Panc1 (cell line): ENCODE data around the gene LKAAEAR1. TPM values are rescaled to one million over a fixed set of nuclear protein-coding genes. Genes with fewer than 3 reads are reported as not detected.
"Not testable (repeated sequence)": the region's sequence is repeated elsewhere in the genome, so short reads cannot be mapped to it uniquely, and the experiment has no call there.

Source experiments
- ATAC-seq: fragments of 200-7000 bp; cut with Tn5 transposase; 2 replicates; pipeline ENCODE4 v1.9.1; 2020; ENCODE audit warnings: mild to moderate bottlenecking, moderate library complexity
- BruUV-seq: library from RNA; stranded (reverse); fragments of 400-500 nt; replicated peaks from 2 replicates; lab custom pipeline; 2021; lab: Mats Ljungman, UMichigan
- CTCF ChIA-PET: fragments of 300-600 bp; sonication (Branson Sonifier 250); formaldehyde crosslinking; loops from one replicate; lab custom pipeline; 2022; ENCODE audit warnings: antibody characterized with exemption; lab: Charles Lee
- POLR2A ChIA-PET: fragments of 300-600 bp; sonication (Branson Sonifier 250); formaldehyde crosslinking; loops from one replicate; lab custom pipeline; 2022; ENCODE audit warnings: antibody characterized with exemption; lab: Charles Lee
- DNase-seq: peaks from one replicate; pipeline ENCODE4 v3.0.0-alpha.2; 2010; ENCODE audit warnings: low read depth, low spot score
- H3K27ac ChIP-seq: 2 replicates; pipeline ENCODE4 v1.5.1; 2011; ENCODE audit warnings: mild to moderate bottlenecking, low read length, inconsistent platforms
- H3K27me3 ChIP-seq: fragments of 200-500 bp; sonication (Bioruptor generic); 2 replicates; pipeline ENCODE4 v1.6.0; 2014; ENCODE audit warnings: low read length, inconsistent platforms; ENCODE audit not compliant: control insufficient read depth, insufficient read depth
- H3K36me3 ChIP-seq: fragments of 200-500 bp; sonication (Bioruptor generic); 2 replicates; pipeline ENCODE4 v1.5.1; 2014; ENCODE audit warnings: inconsistent platforms, mild to moderate bottlenecking, low read length, moderate library complexity; ENCODE audit not compliant: control insufficient read depth, insufficient read depth
- H3K4me1 ChIP-seq: 2 replicates; pipeline ENCODE4 v1.5.1; 2011; ENCODE audit warnings: inconsistent platforms, mild to moderate bottlenecking, low read length, moderate library complexity; ENCODE audit not compliant: control insufficient read depth, insufficient read depth
- H3K4me3 ChIP-seq, 2 experiments: 2 replicates each; pipeline ENCODE4 v1.5.1; 2011 to 2012; ENCODE audit warnings: low read depth in 2 of 2, low read length in 2 of 2, mild to moderate bottlenecking in 2 of 2, inconsistent platforms in 1 of 2, moderate library complexity in 1 of 2
- H3K9me3 ChIP-seq: fragments of 200-500 bp; sonication (Bioruptor generic); 2 replicates; pipeline ENCODE4 v1.5.1; 2014; ENCODE audit warnings: low read depth, mild to moderate bottlenecking, inconsistent platforms, low read length, moderate library complexity; ENCODE audit not compliant: control insufficient read depth, insufficient read depth
- CTCF ChIP-seq: fragments of 450-650 bp; IDR thresholded peaks from 2 replicates; pipeline ENCODE4 v1.5.1; 2017; ENCODE audit warnings: mild to moderate bottlenecking
- POLR2AphosphoS5 ChIP-seq: IDR thresholded peaks from 2 replicates; pipeline ENCODE4 v1.6.1; 2012; ENCODE audit warnings: mild to moderate bottlenecking, low read depth, low read length, moderate library complexity
- REST ChIP-seq, 2 experiments: IDR thresholded peaks; 2 replicates each; pipeline ENCODE4 v1.6.1; 2011 to 2012; ENCODE audit warnings: low read depth in 2 of 2, control low read depth in 1 of 2, low read length in 1 of 2, mild to moderate bottlenecking in 1 of 2, moderate library complexity in 1 of 2; ENCODE audit not compliant: insufficient read depth in 1 of 2
- SIN3A ChIP-seq: IDR thresholded peaks from 2 replicates; pipeline ENCODE4 v1.6.1; 2012; ENCODE audit warnings: low read depth, mild to moderate bottlenecking, low read length, moderate library complexity, borderline replicate concordance; ENCODE audit not compliant: insufficient read depth
- TCF7L2 ChIP-seq: IDR thresholded peaks from 2 replicates; pipeline ENCODE4 v1.6.1; 2011; ENCODE audit warnings: mild to moderate bottlenecking, low read depth, low read length, inconsistent platforms
- in situ Hi-C: cut with HindIII; loops from 2 replicates; pipeline ENCODE4 v1.10.0; 2016; ENCODE audit warnings: low sequenced_read_pairs, low pct_unique_long_range_greater_than_20kb
- intact Hi-C: fragments of 100-400 bp; cut with micrococcal nuclease; formaldehyde crosslinking; loops from one replicate; pipeline ENCODE4 v1.10.0; 2022; ENCODE audit not compliant: unreplicated experiment
- total RNA-seq: library from RNA; stranded (reverse); gene quantifications from one replicate; pipeline ENCODE4 v1.2.1, GENCODE V29; 2021; ENCODE audit not compliant: unreplicated experiment

The LKAAEAR1 gene
- total RNA-seq, 1 experiment from 2014 or later: 0.67 TPM

GRCh38 chr20:64119301-64119680 is 35.1 kb upstream of the LKAAEAR1 start:
- ATAC-seq (peak; percentile 67), DNase-seq (no peak)
- Histone ChIP-seq H3K27me3 (peaks cover 10% of the 10 kb centered on the region), H3K9me3 (no peaks in the 10 kb centered on the region), H3K27ac (no peak overlapping the region), H3K4me1 (peaks cover 2% of the 10 kb centered on the region; the same call in 1 of the 2 replicates), H3K4me3 (no peak overlapping the region), H3K36me3 (no peaks in the 10 kb centered on the region)
- TF ChIP-seq POLR2AphosphoS5 (no peak), TCF7L2 (no peak), SIN3A (no peak), CTCF (no peak), REST (IDR thresholded peaks at IDR 0.05; ENCODE audit: insufficient read depth in 1 of 2, low read depth in 2 of 2, low read length in 1 of 2) (no peak)
- ChIA-PET POLR2A (interaction anchor here (0.6 kb wide), 1 partner anchor 40 kb away, joined by 3 read pairs; the partner anchor contains the start of gene RGS19), CTCF (interaction anchor here (0.5 to 1.1 kb wide), 6 partner anchors 10 to 608 kb away, joined by 3 to 6 read pairs (median 4); no protein-coding TSS in a partner anchor)
- in situ Hi-C loops (no loop called here), intact Hi-C loops (no loop called here)
- BruUV-seq: no TSS peak

- H3K36me3 ChIP-seq, H3K9me3 ChIP-seq, H3K27me3 ChIP-seq, ATAC-seq, POLR2A ChIA-PET, H3K27ac ChIP-seq, BruUV-seq, in situ Hi-C loops, H3K4me1 ChIP-seq, DNase-seq, intact Hi-C loops, H3K4me3 ChIP-seq: not testable (repeated sequence)
- CTCF ChIA-PET: interaction anchor here (1.0 kb wide), 1 partner anchor 15 kb away, joined by 4 read pairs; no protein-coding TSS in a partner anchor
These were observed 33.2 kb upstream of the LKAAEAR1 start for GRCh38 chr20:64117432-64117777.

- Histone ChIP-seq H3K27me3 (no peaks in the 10 kb centered on the region; the same call in 1 of the 2 replicates), H3K27ac (no peak overlapping the region), H3K9me3 (no peaks in the 10 kb centered on the region), H3K4me1 (peaks cover 2% of the 10 kb centered on the region; the same call in 1 of the 2 replicates), H3K4me3 (no peak overlapping the region), H3K36me3 (no peaks in the 10 kb centered on the region)
- CTCF ChIA-PET: interaction anchor here (0.5 to 1.0 kb wide), 2 partner anchors 15 to 37 kb away, joined by 3 to 4 read pairs; partner anchors contain the start of gene OPRL1
- TF ChIP-seq POLR2AphosphoS5 (no peak), CTCF (no peak), SIN3A (no peak), REST (IDR thresholded peaks at IDR 0.05; ENCODE audit: insufficient read depth in 1 of 2, low read depth in 2 of 2, low read length in 1 of 2) (no peak), TCF7L2 (no peak)
- no TSS peak for BruUV-seq
- intact Hi-C loops: no loop called here
- ATAC-seq (no peak), DNase-seq (no peak)
- POLR2A ChIA-PET: no interaction called here
- in situ Hi-C loops: no loop called here
These were observed 32.6 kb upstream of the LKAAEAR1 start for GRCh38 chr20:64116541-64117431.
